Islet precursor cell (in vitro differentiated cells): Measurements from ENCODE around the gene SCN8A.

Source experiments
- DNase-seq: peaks from one replicate; pipeline ENCODE4 v3.0.0-alpha.2; 2018

The SCN8A gene

DNA sequence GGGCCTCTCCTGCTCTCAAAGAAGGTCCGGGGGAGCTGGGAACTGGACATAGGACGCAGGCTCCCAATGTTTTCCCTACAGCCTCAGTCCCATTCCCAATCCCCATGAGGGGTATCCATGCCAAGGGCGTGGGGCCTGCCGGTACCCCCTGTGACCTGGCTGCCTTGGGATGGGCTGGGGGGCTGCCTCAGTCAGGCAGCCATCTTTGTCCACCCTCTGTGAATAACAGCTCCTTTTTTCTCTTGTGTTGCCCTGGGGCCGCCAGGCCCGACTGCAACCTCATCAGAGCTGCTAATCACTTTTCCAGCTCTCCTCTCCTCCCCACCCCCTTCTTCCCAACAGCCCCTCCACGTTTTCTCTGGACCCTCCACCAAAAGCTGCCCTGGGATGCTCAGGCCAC is 246.3 kb downstream of the SCN8A start:
- peak; percentile 65 for DNase-seq

DNA sequence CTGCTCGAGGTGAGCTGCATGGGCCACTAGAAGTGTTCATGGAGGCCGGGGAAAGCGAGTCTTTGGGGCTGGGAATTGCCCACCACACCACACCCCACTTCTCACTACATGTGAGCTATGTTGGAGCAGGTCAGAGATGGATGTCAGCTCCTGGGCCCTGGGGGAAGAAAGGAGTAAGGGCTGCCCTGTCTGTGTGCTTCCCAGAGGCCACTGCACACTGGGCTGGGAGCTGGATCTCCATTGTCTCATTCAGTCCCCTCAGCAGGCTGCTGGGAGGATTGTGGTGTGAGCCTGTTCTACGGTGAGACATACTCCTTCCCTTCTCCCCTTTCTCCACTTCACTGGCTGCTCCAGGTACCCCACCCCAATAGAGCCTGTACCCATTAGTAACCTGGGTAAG is 247.0 kb downstream of the SCN8A start:
- DNase-seq = peak; percentile 69

DNA sequence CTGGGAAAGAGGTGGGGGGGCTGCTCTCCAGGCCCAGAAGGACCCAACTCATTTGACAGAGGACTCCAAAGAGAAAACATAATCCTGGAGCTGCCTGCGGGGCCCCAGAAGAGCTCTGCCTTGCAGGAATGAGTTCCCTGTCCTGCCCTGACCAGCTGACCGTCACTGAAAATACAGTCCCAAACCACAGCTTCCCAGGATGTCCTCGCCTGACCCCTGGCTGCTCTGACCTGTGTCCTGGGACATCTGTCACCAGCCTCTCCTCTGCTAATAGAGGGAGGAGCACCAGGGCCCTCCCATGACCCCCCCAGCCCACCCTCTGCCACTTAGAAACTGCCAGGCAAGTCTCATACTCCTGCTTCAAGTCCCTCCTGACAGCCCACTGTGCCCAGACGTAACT is 247.7 kb downstream of the SCN8A start:
- DNase-seq = peak; percentile 69

DNA sequence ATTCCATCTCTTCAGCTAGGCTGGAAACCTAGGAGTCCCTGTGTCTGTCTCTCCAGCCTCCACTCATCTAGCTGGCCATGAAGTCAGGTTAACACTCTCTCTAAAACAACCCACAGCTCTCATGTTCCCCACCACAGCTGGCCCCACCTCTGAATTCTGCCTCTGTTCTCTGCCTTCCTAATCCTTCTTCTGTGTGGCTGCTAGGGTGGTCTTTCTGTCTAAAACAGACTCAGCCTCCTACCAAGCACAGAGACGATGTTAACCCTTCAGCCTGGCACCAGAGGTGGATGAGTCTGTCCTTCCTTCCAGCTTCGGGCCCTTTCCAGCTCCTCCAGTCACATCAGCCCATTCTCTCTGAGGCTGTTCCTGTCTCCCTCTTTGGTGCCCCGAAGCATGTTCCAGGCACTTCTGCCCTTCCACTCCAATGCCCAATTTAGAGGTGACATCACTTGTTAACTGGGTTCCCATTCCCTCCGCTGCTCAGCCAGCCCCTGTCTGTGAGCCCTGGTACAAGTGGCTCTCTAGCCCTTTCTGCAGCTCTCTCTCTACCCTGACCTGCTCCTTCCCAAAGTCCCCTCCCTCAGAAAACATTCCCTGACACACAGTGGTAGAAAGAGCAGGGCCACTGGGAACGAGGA is 248.4 kb downstream of the SCN8A start:
- peak; percentile 58 for DNase-seq

DNA sequence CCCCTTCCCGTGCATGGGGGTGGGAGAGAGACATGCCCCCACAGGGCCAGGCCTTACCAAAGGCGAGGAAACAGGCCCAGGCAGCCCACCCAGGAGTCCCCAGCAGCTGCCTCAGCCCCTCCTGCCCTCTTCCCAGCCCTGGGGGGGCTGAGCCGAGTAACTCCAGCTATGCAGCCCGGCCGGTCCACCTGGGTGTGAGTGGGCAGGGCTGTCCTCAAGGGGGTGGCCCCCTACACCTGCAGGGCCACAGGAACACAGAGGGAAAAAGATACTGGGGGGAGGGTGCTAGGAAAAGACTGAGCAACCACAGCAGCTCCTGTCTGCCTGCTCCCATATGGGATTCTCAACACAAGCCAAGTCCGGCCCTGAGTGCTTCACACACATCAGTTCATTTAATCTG is 249.9 kb downstream of the SCN8A start:
- DNase-seq = peak; percentile 59

DNA sequence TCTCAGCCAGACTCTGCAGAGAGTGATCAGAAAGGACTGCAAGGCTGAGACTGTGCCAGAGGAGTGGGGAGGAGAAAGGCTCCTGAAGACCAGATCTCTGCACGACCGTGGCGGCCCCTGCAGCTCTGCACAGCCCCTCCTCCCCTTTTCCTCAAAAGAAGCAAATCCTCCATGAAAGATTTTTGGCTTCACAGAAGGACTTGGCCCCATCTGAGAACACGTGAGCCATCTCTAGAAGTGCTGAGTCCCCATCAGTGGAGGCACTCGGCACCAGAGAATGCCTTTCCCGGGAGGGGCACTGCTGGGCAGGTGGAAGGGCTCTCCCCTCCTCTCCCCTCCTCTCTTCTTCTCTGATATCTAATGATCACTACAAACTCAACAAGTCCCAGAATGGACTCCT is 250.7 kb downstream of the SCN8A start:
- no peak for DNase-seq

DNA sequence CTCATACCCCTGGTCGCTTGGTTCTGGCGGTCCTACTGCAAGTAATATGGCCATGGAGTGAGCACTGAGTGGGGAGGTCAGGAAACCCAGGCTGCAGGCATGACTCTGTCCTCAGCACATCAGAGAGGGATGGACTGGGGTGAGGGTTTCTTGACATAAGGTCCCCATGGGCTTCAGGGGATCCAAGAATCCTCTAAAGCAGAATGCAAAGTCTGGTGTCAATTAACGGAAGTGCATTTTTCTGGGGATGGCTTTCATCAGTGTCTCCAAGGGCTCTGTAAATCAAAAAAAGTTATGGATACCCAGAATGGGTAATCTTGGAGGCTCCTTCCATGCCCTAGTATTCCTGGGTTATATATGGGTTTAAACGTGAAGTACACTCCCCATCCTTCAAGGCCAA is 253.8 kb downstream of the SCN8A start:
- no peak for DNase-seq

DNA sequence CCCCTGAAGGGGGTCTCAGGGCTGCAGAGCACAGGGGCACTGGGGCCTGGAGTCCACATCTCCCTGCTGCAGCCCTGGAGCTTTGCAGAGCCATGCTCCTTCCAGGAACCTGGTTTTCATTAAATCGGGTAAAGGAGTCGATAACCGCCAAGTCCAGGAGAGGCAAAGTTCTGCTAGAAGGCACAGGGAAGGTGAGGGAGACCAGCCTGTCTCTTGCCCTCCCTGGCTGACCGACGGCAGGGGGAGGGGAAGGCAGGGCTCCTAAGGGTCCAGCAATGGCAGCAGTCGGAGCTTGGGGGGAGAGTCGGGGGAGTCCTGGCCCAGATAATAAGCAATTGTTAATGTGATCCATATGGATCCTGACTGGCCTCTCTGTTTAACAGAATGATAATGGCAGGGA is 254.4 kb downstream of the SCN8A start:
- DNase-seq = no peak

DNA sequence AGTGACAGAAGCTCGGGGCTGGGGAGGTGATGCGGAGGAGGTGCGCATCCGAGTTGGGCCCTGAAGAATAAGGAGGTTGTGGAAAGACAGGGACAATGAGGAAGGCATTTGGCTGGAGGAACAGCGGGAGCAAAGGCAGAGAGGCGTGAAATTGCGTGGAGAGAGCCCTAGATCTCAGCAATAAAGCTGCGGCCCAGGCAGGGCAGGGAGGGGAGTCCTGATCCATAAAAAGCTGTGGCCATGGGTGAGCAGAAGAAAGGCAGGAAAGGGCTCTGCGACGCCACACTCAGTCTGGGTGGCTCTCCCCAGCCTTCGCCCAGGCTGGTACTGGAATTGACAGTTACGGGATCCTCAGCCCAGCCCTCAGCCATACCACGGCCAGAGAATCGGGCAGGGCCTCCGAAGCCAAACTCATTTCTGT is 255.2 kb downstream of the SCN8A start:
- peak; percentile 50 for DNase-seq

DNA sequence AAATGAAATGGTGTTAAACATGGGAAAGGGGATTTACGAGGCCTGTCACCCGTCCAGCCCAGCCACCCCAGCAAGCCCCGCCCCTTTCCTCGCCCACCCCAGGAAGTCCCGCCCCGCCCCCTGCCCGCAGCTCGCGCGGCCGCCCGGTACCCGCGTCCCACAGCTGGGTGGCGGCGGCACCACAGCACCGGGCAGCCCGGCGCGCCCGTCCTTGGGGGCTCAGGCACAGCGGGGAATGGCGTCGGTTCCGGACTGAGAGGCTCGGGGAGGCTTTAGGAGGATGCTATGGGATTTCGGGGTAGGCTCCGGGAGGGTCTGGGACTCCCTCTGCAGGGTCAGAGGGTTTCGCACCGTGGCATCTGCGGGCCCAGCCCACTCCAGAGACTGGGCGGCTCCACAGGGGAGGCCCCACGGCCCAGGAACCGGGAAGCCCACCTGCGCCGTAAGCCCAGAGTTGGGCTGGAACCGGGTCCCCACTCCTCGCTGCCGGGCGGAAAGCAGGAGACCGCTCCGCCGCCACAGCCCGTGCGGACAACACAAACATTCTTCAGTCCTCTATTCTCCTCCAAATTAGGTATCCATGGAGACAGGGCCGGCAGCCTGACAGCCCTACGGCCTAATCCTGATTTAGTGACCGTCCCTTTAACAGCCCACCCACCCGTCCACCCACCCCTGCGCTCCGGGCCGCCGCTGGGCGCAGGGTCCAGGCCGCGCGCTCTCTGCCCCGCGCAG is 256.0 kb downstream of the SCN8A start:
- DNase-seq = peak; percentile 92

DNA sequence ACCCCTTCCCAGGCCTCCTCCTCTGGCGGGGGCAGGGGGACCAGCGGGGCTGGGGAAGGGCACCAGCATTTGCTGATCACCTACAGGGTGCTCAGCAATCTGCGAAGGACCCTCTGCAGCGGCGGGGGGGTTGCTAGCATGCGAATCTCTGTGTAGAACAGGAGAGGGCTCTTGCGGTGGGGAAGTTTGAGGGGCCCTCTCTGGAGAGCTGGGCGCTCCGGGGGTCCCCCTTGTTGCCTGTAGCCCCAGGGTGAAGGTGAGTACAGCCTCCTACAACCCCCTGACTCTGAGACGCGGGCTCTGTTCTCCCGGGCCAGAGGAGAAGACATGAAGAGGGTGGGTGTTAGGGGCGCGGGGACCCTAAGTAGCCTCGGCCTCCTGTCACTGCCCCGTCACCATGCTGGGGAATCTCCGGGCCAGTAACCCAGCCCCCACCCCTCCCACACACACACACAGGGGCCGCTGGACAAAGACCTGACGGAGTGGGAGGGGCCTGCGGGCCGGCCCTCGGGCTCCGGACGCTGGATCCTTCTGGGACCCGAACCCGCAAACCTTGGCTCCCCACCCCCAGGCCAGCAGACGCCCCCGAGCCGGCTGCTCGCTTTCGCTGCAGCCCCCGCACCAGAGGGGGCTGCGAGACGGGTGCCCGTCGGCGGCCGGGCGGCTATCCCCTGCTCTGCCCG is 256.8 kb downstream of the SCN8A start:
- peak; percentile 88 for DNase-seq

DNA sequence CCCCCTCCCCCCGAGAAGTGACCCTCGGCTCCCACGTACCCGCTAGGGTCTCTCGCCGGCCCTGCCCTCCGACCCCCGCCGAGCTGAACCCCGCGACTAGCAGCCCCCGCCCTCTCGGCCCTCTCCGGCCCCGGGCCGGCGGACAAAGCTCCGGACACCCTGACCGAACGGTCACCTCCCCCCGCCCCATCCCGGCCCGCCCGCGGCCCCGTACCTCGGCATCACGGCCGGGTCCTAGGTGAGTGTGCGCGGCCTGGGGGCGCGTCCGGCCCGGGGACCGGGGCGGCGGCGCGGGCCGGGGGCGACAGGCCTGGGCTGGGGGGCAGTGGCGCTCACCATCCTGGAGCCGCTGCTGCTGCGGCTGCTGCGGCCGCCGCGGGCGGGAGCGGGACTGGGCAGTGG is 257.3 kb downstream of the SCN8A start, which contains the start of gene FIGNL2:
TSS of gene FIGNL2 (minus strand) at position 393 of the 402 bp plus-strand sequence. CDS start 26,305 bp downstream, outside the sequence.
- DNase-seq = no peak

DNA sequence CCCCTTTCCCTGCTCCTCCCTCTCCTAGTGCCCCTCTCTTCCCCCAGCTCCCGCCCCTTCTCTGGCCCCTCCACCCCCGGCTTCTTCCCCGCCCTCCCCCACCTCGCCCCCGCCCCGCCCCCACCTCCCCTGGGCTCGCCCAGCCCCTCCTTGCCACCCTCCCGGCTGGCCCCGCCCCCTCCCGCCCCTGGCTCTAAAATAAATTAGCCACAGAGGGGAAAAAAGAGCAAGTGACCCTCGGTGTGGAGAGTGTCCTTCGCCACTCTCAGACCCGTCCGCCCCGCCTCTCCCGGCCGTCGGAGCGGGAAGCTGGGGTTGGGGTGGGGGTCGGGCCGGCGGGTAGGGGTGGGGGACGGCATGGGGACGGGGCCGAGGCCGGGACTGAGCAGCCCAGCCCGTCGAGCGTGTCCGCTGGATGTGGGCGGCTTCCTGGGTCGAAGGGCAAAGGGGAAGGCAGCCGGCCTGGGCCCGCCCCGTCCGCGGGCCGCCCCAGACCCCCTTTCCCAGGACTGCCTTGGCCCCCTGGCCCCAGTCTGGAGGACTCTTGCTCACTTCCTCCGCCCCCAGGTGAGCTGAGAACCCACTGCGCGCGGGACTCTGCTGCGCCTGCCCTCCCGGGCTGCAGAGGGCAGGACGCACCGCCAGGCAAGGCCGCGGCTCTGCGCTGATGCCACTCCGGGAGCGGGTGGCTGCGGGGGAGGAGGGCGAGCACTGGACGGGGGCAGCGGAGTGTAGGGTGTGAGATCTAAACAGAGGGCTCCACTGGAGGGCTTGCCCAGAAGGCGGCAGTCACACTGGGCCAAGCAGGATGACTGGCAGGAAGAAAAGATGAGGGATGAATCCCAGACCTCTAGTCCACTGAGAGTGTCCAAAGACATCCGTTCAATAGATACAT is 258.1 kb downstream of the SCN8A start:
- peak; percentile 92 for DNase-seq

DNA sequence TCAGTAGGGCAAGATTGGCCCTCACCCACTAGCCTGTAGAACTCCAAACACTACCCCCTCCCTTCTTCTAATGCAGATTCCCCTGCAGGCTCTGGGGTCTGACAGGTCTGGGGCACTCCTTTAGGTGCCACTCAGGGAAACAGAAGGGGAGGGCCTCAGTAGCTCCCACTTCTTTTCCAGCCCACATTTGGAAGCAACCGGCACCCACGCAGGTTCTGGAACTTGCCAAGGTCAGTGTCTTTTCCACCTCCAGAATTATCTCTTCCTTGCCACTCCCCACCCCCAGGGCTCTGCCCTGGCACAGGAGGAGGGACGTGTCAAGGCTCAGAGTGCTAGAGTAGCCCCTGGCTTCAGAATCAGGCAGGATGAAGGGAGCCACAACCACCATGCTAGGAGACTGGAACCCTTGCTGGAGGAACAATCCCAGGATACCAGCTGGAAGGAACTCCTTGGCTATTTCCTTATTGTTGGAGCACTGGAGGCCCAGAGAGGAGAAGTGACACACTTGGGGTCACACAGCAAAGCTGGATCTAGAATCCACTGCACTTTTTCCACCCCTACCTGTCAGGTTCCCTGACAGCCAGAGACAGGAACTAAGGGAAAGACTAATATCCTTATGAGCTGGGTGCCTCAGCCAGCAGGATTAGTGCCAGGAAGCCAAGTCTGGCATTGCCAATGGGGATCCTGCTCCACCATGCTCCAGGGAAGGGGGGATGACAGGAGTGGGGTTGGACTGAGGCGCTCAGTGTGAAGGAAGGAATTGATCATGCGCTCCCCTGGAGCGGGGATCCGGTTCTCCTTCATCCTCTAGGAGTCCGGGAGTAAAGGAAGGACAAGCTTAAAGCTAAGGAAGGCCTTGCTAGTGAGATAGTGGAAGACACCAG is 259.3 kb downstream of the SCN8A start:
- no peak for DNase-seq

DNA sequence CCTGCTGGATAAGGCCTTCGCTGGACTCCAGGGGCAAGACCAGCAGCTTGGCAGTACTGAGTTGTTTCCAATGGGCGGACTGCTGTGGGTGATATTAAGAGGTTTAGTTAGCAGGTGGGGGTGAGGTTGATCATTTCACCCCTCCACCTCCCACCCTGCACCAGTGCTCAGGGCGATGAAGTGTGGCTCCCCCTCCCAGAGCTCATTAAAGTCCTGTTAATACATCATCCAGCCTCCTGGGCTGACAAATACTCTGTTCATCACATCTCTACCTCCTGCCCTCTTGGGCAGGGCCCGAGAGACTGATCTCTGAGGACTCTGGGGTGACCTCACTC is 259.9 kb downstream of the SCN8A start:
- DNase-seq = no peak

DNA sequence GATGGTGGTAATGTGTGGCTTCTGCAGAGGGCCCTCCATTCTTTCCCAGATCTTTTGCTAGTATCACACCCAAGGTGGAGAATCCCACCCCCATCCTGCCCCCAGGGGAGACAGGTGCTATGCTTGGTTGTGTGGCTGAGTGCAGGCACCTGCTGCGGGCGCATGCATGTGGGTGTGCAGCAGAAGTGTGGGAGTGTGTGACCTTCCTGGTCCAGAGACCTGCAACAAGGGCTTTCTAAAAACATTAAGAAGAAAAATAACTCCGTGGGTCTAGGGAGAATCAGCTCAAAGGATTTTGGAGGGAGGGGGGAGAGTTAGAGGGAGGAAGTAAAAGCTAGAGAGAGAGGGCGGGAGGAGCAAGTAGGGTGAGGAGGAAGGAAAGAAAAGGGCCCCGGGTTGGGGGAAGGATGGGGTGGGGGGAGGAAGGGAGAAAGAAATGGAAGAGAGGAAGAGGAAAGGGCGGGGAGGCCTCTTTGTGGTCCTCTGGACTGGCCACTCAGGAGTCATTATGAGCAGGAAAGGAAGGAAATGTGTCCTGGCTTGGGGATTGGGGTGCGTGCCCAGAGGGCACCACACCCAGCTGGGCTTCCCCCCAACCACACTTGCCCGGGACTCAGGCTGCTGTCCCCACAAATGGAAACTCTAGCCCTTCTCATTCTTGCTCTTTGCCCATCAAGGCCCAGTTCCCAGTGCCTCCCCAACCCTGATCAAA is 260.5 kb downstream of the SCN8A start:
- DNase-seq = no peak

DNA sequence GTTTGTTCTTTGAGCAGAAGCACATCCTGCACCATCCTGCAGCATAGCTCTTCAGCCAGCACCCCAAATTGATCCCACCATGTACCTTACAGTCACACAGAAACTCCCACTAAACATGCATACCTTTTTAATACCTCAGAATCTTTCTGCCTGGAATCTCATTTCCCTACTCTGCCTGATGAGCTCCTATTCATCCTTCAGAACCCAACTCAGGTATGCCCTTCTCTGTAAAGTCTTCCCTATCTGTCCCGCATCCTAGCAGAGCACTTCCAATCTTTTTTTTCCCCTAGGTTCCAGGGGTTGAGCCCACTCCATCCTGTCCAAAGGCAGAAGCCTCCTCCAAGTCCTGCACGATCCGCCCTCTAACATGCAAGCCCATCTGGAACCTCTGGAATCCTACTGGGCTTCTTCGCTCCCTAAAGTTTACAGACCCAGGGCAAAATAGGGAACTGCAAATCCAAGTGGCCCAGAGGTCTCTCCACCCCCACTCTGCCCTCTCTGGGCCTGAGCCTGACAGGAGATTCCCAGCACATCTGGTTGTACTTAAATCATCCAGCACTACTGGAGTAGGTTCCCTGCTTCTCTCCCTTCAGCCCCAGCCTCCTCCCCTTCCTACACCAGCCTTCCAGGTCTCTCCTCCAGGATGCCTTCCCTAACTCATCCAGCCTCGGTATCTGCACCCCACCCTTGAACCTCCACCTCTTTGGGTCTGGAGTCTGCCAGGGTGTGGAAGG is 261.5 kb downstream of the SCN8A start:
- peak; percentile 66 for DNase-seq

DNA sequence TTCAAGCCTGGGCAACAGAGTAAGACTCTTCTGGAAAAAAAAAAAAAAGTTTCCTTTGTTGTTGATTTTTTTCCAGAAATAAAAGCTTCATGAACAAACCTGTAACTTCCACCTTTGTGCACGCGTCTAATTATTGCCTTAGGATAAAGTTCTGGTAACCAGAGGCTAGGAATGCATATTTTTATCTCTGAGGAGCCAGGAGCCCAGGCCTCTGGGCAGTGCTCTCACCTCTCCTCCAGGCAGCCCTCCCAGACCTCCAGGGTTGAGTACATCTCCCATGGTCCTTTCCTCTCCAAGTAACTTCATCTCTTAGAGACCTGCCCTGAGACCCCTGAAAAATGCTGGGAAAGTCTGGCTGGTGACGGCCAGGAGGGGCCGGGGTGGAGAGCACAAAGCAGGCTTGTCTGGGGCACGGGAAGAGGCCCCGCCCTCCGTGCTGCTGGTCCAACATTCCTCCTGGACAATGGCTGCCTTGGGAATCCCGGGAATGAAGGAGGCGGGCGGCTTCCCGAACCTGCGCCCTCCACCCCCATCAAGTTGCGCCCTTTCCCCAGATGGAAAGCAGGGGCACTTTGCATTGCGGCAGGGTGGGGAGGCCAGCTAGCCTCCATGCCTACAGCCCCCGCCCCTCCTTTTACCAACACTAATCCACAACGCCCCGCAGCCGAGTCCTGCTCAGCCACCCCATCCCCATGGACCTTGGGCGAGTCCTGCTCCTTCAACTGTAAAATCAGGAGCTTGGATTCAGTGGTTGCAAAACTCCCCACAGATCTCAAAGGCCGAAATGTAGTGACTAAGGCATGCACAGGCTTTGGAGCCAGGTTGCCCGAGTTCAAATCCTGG is 264.8 kb downstream of the SCN8A start:
- peak; percentile 98 for DNase-seq

DNA sequence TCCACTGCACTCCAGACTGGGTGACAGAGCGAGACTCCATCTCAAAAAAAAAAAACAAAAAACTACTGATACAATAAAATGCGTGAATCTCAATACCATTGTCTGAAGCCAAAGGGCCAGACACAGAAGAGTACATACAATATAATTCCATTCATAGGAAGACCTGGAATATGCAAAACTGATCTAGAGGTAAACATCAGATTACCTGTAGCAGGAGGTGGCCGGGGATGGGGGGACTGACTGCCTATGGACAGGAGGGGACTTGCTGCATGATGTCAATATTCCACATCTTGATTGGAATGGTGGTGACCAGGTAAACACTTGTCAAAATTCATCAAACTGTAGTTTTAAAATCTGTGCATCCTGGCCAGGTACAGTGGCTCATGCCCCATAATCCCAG is 270.0 kb downstream of the SCN8A start:
- no peak for DNase-seq
